Measurements from ENCODE around the gene HSPA6.
"Not testable (repeated sequence)": the region's sequence is repeated elsewhere in the genome, so short reads cannot be mapped to it uniquely, and the experiment has no call there.

Gene HSPA6

DNA sequence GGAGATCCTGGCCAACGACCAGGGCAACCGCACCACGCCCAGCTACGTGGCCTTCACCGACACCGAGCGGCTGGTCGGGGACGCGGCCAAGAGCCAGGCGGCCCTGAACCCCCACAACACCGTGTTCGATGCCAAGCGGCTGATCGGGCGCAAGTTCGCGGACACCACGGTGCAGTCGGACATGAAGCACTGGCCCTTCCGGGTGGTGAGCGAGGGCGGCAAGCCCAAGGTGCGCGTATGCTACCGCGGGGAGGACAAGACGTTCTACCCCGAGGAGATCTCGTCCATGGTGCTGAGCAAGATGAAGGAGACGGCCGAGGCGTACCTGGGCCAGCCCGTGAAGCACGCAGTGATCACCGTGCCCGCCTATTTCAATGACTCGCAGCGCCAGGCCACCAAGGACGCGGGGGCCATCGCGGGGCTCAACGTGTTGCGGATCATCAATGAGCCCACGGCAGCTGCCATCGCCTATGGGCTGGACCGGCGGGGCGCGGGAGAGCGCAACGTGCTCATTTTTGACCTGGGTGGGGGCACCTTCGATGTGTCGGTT, 477 bp downstream of the HSPA6 start:
- POLR2A ChIA-PET; H3K4me1 ChIP-seq (ENCODE audit: control insufficient read depth, insufficient read depth, low read length); H3K36me3 ChIP-seq (ENCODE audit: control insufficient read depth in 2 of 2, insufficient read depth in 1 of 2, low read length in 2 of 2); H3K27ac ChIP-seq (ENCODE audit: extremely low read depth, low read depth, low read length); H3K9me3 ChIP-seq (ENCODE audit: control insufficient read depth, insufficient read depth, low read depth, low read length): not testable (repeated sequence)
- TF ChIP-seq ZNF202 (tag by site-specific recombination; IDR thresholded peaks at IDR 0.05; ENCODE audit: borderline replicate concordance): peak; percentile 68; the same call in 1 of the 2 replicates
- CTCF ChIA-PET: interaction anchor here (0.6 kb wide), 2 partner anchors 23 to 38 kb away, joined by 3 to 4 read pairs; no protein-coding TSS in a partner anchor
- peak overlapping the region; percentile 17 for H3K4me3 ChIP-seq (ENCODE audit: low read depth, low read length)

DNA sequence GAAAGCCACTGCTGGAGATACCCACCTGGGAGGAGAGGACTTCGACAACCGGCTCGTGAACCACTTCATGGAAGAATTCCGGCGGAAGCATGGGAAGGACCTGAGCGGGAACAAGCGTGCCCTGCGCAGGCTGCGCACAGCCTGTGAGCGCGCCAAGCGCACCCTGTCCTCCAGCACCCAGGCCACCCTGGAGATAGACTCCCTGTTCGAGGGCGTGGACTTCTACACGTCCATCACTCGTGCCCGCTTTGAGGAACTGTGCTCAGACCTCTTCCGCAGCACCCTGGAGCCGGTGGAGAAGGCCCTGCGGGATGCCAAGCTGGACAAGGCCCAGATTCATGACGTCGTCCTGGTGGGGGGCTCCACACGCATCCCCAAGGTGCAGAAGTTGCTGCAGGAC, 981 bp downstream of the HSPA6 start:
- H3K9me3 ChIP-seq (ENCODE audit: control insufficient read depth, insufficient read depth, low read depth, low read length); H3K36me3 ChIP-seq (ENCODE audit: control insufficient read depth in 2 of 2, insufficient read depth in 1 of 2, low read length in 2 of 2); H3K4me1 ChIP-seq (ENCODE audit: control insufficient read depth, insufficient read depth, low read length); H3K27ac ChIP-seq (ENCODE audit: extremely low read depth, low read depth, low read length); POLR2A ChIA-PET; CTCF ChIA-PET; H3K4me3 ChIP-seq (ENCODE audit: low read depth, low read length): not testable (repeated sequence)

DNA sequence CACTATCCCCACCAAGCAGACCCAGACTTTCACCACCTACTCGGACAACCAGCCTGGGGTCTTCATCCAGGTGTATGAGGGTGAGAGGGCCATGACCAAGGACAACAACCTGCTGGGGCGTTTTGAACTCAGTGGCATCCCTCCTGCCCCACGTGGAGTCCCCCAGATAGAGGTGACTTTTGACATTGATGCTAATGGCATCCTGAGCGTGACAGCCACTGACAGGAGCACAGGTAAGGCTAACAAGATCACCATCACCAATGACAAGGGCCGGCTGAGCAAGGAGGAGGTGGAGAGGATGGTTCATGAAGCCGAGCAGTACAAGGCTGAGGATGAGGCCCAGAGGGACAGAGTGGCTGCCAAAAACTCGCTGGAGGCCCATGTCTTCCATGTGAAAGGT, 1.6 kb downstream of the HSPA6 start:
- H3K36me3 ChIP-seq (ENCODE audit: control insufficient read depth in 2 of 2, insufficient read depth in 1 of 2, low read length in 2 of 2); H3K4me3 ChIP-seq (ENCODE audit: low read depth, low read length); POLR2A ChIA-PET; H3K4me1 ChIP-seq (ENCODE audit: control insufficient read depth, insufficient read depth, low read length); CTCF ChIA-PET; H3K9me3 ChIP-seq (ENCODE audit: control insufficient read depth, insufficient read depth, low read depth, low read length); H3K27ac ChIP-seq (ENCODE audit: extremely low read depth, low read depth, low read length): not testable (repeated sequence)

DNA sequence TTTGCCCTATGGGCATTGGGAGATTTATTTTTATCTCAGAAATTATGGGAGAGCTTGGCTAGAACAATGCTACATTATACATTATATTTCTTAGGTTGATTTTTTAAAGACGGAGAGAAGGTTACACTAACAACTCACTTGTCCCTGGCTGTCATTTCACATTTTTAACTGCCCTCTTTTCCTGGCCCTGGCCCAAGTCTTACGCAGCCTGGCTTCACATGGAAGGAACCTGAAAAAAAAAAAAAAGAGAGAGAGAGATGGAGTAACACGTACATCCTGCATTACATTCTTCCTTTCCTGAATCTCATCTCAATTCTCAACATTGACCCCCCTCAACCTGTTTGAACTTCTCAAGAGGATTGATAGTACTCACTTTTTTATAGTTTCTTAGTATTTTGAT, 4.2 kb downstream of the HSPA6 start:
- CTCF ChIA-PET; H3K4me3 ChIP-seq (ENCODE audit: low read depth, low read length); POLR2A ChIA-PET; H3K4me1 ChIP-seq (ENCODE audit: control insufficient read depth, insufficient read depth, low read length); H3K27ac ChIP-seq (ENCODE audit: extremely low read depth, low read depth, low read length); H3K9me3 ChIP-seq (ENCODE audit: control insufficient read depth, insufficient read depth, low read depth, low read length); H3K36me3 ChIP-seq (ENCODE audit: control insufficient read depth in 2 of 2, insufficient read depth in 1 of 2, low read length in 2 of 2): not testable (repeated sequence)

DNA sequence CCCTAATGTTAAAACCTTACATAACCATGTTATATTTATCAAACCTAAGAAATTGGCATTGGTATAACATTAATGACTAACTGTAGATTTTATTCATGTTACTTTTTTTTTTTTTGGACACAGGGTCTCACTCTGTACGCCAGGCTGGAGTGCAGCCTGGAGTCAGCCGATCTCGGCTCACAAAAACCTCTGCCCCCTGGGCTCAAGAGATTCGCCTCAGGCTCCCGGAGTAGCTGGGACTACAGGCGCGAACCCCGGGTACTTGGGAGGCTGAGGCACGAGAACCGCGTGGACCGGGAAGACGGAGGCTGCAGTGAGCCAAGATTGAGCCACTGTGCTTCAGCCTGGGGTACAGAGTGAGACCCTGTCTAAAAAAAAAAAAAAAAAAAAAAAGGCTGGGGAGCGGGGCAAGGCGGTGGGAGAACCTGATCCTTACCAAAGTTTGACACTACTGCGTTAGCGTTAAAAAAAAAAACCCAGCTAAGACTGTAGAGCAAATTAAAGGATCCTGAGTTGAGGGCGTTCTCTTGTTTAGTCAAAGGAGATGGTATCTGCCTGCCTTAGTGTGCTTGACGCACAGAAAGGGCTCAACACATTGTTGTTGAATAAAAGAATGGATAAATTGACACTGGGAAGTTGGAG, 5.2 kb downstream of the HSPA6 start:
- H3K4me3 ChIP-seq (ENCODE audit: low read depth, low read length): peak overlapping the region; percentile 39
- H3K4me1 ChIP-seq (ENCODE audit: control insufficient read depth, insufficient read depth, low read length); H3K9me3 ChIP-seq (ENCODE audit: control insufficient read depth, insufficient read depth, low read depth, low read length); H3K36me3 ChIP-seq (ENCODE audit: control insufficient read depth in 2 of 2, insufficient read depth in 1 of 2, low read length in 2 of 2); H3K27ac ChIP-seq (ENCODE audit: extremely low read depth, low read depth, low read length): not testable (repeated sequence)
- TF ChIP-seq, protein P1, sequence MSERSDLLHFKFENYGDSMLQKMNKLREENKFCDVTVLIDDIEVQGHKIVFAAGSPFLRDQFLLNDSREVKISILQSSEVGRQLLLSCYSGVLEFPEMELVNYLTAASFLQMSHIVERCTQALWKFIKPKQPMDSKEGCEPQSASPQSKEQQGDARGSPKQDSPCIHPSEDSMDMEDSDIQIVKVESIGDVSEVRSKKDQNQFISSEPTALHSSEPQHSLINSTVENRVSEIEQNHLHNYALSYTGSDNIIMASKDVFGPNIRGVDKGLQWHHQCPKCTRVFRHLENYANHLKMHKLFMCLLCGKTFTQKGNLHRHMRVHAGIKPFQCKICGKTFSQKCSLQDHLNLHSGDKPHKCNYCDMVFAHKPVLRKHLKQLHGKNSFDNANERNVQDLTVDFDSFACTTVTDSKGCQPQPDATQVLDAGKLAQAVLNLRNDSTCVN (tag by site-specific recombination; optimal IDR thresholded peaks at IDR 0.05): peak; percentile 39
- TF ChIP-seq, protein P2, sequence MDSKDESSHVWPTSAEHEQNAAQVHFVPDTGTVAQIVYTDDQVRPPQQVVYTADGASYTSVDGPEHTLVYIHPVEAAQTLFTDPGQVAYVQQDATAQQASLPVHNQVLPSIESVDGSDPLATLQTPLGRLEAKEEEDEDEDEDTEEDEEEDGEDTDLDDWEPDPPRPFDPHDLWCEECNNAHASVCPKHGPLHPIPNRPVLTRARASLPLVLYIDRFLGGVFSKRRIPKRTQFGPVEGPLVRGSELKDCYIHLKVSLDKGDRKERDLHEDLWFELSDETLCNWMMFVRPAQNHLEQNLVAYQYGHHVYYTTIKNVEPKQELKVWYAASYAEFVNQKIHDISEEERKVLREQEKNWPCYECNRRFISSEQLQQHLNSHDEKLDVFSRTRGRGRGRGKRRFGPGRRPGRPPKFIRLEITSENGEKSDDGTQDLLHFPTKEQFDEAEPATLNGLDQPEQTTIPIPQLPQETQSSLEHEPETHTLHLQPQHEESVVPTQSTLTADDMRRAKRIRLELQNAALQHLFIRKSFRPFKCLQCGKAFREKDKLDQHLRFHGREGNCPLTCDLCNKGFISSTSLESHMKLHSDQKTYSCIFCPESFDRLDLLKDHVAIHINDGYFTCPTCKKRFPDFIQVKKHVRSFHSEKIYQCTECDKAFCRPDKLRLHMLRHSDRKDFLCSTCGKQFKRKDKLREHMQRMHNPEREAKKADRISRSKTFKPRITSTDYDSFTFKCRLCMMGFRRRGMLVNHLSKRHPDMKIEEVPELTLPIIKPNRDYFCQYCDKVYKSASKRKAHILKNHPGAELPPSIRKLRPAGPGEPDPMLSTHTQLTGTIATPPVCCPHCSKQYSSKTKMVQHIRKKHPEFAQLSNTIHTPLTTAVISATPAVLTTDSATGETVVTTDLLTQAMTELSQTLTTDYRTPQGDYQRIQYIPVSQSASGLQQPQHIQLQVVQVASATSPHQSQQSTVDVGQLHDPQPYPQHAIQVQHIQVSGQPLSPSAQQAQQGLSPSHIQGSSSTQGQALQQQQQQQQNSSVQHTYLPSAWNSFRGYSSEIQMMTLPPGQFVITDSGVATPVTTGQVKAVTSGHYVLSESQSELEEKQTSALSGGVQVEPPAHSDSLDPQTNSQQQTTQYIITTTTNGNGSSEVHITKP (tag by site-specific recombination; IDR thresholded peaks at IDR 0.05): peak; percentile 85
- TF ChIP-seq ZNF394 (tag by site-specific recombination; IDR thresholded peaks at IDR 0.05; ENCODE audit: borderline replicate concordance): peak; percentile 91
- TF ChIP-seq GLIS1 (tag by site-specific recombination; IDR thresholded peaks at IDR 0.05): 0 out of 2 replicates have a peak, but pooled peaks have one; percentile 14
- TF ChIP-seq, protein P3, sequence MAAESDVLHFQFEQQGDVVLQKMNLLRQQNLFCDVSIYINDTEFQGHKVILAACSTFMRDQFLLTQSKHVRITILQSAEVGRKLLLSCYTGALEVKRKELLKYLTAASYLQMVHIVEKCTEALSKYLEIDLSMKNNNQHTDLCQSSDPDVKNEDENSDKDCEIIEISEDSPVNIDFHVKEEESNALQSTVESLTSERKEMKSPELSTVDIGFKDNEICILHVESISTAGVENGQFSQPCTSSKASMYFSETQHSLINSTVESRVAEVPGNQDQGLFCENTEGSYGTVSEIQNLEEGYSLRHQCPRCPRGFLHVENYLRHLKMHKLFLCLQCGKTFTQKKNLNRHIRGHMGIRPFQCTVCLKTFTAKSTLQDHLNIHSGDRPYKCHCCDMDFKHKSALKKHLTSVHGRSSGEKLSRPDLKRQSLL (tag by site-specific recombination; IDR thresholded peaks at IDR 0.05): peak; percentile 87
- 0 out of 2 replicates have a peak, but pooled peaks have one; percentile 31 for TF ChIP-seq ZBTB48 (tag by site-specific recombination; IDR thresholded peaks at IDR 0.05)
- TF ChIP-seq, protein P4, sequence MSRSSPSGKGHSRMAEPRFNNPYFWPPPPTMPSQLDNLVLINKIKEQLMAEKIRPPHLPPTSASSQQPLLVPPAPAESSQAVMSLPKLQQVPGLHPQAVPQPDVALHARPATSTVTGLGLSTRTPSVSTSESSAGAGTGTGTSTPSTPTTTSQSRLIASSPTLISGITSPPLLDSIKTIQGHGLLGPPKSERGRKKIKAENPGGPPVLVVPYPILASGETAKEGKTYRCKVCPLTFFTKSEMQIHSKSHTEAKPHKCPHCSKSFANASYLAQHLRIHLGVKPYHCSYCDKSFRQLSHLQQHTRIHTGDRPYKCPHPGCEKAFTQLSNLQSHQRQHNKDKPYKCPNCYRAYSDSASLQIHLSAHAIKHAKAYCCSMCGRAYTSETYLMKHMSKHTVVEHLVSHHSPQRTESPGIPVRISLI (tag by site-specific recombination; IDR thresholded peaks at IDR 0.05): peak; percentile 44; the same call in 1 of the 2 replicates
- ChIA-PET POLR2A (interaction anchor here (1.2 kb wide), 1 partner anchor 80 kb away, joined by 4 read pairs; no protein-coding TSS in a partner anchor), CTCF (interaction anchor here (1.9 kb wide), 1 partner anchor 42 kb away, joined by 6 read pairs; no protein-coding TSS in a partner anchor)
